Breast epithelium (tissue), 3 donors: Measurements from ENCODE around the gene BRI3.

Experiments
- POLR2A ChIP-seq: fragments of 450-650 bp; IDR thresholded peaks from one replicate; pipeline ENCODE4 v1.6.1; 2016; ENCODE audit warnings: antibody characterized with exemption, mild to moderate bottlenecking, moderate library complexity
- TF ChIP-seq, protein P1 (sequence below), 3 donors: fragments of 450-650 bp; IDR thresholded peaks; one replicate each; pipeline ENCODE4 v1.5.1; 2016 to 2017; ENCODE audit warnings: antibody characterized with exemption in 3 of 3, mild to moderate bottlenecking in 3 of 3, moderate library complexity in 3 of 3

DNA sequence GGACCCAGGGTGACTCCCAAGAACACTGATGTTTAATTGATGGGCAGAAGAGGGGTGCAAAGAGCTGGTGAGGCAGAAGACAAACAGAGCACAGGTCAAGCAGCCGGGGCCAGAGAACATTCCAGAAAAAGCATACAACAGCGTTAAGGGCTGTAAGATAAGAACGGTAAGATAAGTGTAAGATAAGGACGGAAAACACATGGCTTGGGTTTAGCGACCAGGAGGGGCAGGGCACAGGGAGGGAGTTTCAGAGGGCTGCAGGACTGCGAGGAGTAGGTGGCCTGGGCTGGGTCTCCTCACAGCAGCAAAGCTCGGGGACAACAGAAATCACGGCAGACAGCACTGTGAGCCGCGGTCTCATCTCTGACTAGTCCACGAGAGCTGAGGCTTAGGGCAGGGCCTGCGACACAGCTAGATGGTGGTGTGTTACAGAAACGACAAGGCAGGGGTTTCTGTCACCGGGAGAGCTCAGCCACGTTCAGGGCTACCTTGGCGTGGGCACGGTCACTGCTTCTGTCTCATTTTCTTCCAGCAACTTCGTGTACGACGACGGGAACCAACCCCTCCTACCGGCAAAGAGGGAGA, 24.6 kb downstream of the BRI3 start:
- TF ChIP-seq, protein P1, sequence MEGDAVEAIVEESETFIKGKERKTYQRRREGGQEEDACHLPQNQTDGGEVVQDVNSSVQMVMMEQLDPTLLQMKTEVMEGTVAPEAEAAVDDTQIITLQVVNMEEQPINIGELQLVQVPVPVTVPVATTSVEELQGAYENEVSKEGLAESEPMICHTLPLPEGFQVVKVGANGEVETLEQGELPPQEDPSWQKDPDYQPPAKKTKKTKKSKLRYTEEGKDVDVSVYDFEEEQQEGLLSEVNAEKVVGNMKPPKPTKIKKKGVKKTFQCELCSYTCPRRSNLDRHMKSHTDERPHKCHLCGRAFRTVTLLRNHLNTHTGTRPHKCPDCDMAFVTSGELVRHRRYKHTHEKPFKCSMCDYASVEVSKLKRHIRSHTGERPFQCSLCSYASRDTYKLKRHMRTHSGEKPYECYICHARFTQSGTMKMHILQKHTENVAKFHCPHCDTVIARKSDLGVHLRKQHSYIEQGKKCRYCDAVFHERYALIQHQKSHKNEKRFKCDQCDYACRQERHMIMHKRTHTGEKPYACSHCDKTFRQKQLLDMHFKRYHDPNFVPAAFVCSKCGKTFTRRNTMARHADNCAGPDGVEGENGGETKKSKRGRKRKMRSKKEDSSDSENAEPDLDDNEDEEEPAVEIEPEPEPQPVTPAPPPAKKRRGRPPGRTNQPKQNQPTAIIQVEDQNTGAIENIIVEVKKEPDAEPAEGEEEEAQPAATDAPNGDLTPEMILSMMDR (IDR thresholded peaks at IDR 0.05), result no peak
- no peak for TF ChIP-seq POLR2A
